Activated CD8-positive, alpha-beta T cell treated with anti-CD3 and anti-CD28 coated beads for 36 hours (primary cell): ENCODE results near the gene IFT20. TPM values are rescaled to one million over a fixed set of nuclear protein-coding genes. Genes with fewer than 3 reads are reported as not detected.
A peak's percentile ranks its signal among the peaks of the same experiment; 100 is the strongest.

Experiments used
- ATAC-seq: fragments of 200-7000 bp; cut with Tn5 transposase; one replicate; pipeline ENCODE4 v1.10.0; 2021; ENCODE audit warnings: mild to moderate bottlenecking, moderate library complexity
- CTCF ChIA-PET: fragments of 350-600 bp; sonication (Branson Sonifier 250); formaldehyde crosslinking; loops from one replicate; lab custom pipeline; 2021; ENCODE audit warnings: antibody characterized with exemption; lab: Charles Lee
- POLR2A ChIA-PET: fragments of 350-600 bp; sonication (Branson Sonifier 250); formaldehyde crosslinking; loops from one replicate; lab custom pipeline; 2021; ENCODE audit warnings: antibody characterized with exemption; lab: Charles Lee
- DNase-seq: peaks from one replicate; pipeline ENCODE4 v3.0.0-alpha.2; 2020
- H3K27ac Mint-ChIP-seq: one replicate; pipeline ENCODE4 v1.8.0; 2021; ENCODE audit warnings: mild to moderate bottlenecking, mixed read lengths
- H3K27me3 Mint-ChIP-seq: one replicate; pipeline ENCODE4 v1.8.0; 2021; ENCODE audit warnings: mixed read lengths
- H3K36me3 Mint-ChIP-seq: one replicate; pipeline ENCODE4 v1.8.0; 2021; ENCODE audit warnings: low read depth, mixed read lengths
- H3K4me1 Mint-ChIP-seq: one replicate; pipeline ENCODE4 v1.8.0; 2021; ENCODE audit warnings: low read depth, mixed read lengths
- H3K4me3 Mint-ChIP-seq: one replicate; pipeline ENCODE4 v1.8.0; 2021; ENCODE audit warnings: mild to moderate bottlenecking, moderate library complexity, mixed read lengths
- H3K9me3 Mint-ChIP-seq: one replicate; pipeline ENCODE4 v1.8.0; 2021; ENCODE audit warnings: mixed read lengths
- intact Hi-C: fragments of 100-400 bp; cut with micrococcal nuclease; formaldehyde crosslinking; loops from one replicate; pipeline ENCODE4 v1.10.0; 2022
- total RNA-seq, 2 experiments: library from RNA; stranded (reverse); gene quantifications; one replicate each; pipeline ENCODE4 v1.2.3, GENCODE V29; 2021
- TF ChIP-seq, protein P1 (sequence below): fragments of 200-600 bp; IDR thresholded peaks from one replicate; pipeline ENCODE4 v1.8.0; 2022; ENCODE audit warnings: antibody characterized with exemption, mild to moderate bottlenecking

The IFT20 gene
- total RNA-seq, 2 experiments from 2014 or later, result 16.7 to 18.8 TPM

DNA sequence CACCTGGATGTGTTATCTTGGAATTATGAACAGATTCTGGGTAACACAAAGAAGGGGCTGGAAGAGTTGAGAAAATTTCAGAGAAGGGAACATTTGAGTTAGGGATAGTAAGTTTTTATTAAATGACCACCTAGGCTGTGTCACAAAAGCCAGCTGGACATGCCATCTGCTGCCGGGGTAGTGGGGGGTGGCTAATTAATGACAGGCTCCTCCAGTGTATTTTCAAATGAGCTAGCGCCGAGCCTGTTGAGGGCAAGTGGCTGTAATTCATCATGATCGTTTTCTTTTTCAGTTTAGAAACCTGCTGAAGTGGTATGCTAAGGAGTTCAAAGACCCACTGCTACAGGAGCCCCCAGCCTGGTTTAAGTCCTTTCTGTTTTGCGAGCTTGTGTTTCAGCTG, 10.1 kb downstream of the IFT20 start:
- H3K4me1 Mint-ChIP-seq, result peaks cover 31% of the 10 kb centered on the region
- no peak overlapping the region for H3K4me3 Mint-ChIP-seq
- H3K27me3 Mint-ChIP-seq, result no peaks in the 10 kb centered on the region
- POLR2A ChIA-PET, result interaction anchor here (0.5 to 1.9 kb wide), 3 partner anchors 10 to 121 kb away, joined by 3 to 11 read pairs (median 3); partner anchors contain the start of genes IFT20 and TNFAIP1
- TF ChIP-seq, protein P1, sequence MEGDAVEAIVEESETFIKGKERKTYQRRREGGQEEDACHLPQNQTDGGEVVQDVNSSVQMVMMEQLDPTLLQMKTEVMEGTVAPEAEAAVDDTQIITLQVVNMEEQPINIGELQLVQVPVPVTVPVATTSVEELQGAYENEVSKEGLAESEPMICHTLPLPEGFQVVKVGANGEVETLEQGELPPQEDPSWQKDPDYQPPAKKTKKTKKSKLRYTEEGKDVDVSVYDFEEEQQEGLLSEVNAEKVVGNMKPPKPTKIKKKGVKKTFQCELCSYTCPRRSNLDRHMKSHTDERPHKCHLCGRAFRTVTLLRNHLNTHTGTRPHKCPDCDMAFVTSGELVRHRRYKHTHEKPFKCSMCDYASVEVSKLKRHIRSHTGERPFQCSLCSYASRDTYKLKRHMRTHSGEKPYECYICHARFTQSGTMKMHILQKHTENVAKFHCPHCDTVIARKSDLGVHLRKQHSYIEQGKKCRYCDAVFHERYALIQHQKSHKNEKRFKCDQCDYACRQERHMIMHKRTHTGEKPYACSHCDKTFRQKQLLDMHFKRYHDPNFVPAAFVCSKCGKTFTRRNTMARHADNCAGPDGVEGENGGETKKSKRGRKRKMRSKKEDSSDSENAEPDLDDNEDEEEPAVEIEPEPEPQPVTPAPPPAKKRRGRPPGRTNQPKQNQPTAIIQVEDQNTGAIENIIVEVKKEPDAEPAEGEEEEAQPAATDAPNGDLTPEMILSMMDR, result no peak
- no peaks in the 10 kb centered on the region for H3K9me3 Mint-ChIP-seq
- intact Hi-C loops, result no loop called here
- DNase-seq (no peak), ATAC-seq (no peak)
- peaks cover 36% of the 10 kb centered on the region for H3K36me3 Mint-ChIP-seq
- CTCF ChIA-PET, result interaction anchor here (1.1 kb wide), 2 partner anchors 10 to 18 kb away, joined by 3 read pairs; partner anchors contain the start of genes IFT20 and TNFAIP1
- H3K27ac Mint-ChIP-seq, result no peak overlapping the region

DNA sequence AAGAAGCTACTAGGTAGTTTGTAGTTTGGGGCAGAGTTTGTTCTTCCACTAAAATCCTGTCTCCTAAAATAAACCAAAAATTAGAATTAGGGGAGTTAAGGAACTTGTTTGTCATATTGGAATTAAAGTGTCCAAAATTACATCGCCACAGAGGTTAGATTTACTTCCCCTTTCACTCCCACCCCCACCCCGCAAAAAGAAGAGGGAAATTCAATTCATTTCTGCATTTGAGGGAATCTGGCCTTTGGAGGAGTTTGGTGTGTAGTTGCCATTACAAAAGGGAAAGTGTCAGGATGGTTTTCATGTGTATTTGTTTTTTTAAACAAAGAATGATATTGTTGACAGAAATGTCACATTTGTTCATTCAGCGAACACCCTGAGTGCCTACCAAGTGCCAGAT, 10.5 kb downstream of the IFT20 start:
- CTCF ChIA-PET, result no interaction called here
- no peak overlapping the region for H3K27ac Mint-ChIP-seq
- POLR2A ChIA-PET, result interaction anchor here (1.0 to 1.9 kb wide), 2 partner anchors 10 to 75 kb away, joined by 3 to 11 read pairs; partner anchors contain the start of genes IFT20 and TNFAIP1

GRCh38 chr17:28324267-28324745, 11.0 kb downstream of the IFT20 start:
- TF ChIP-seq, protein P1, result no peak
- Mint-ChIP-seq H3K4me1 (peaks cover 35% of the 10 kb centered on the region), H3K27ac (no peak overlapping the region), H3K27me3 (no peaks in the 10 kb centered on the region), H3K4me3 (no peak overlapping the region), H3K9me3 (no peaks in the 10 kb centered on the region), H3K36me3 (peaks cover 45% of the 10 kb centered on the region)
- ATAC-seq (no peak), DNase-seq (no peak)
- CTCF ChIA-PET, result no interaction called here
- POLR2A ChIA-PET, result interaction anchor here (1.0 kb wide), 1 partner anchor 75 kb away, joined by 3 read pairs; no protein-coding TSS in a partner anchor
- intact Hi-C loops, result no loop called here

More for the DNA sequence above, 10.5 kb downstream of the IFT20 start:
- Mint-ChIP-seq H3K27me3 (no peaks in the 10 kb centered on the region), H3K36me3 (peaks cover 40% of the 10 kb centered on the region), H3K9me3 (no peaks in the 10 kb centered on the region), H3K4me3 (no peak overlapping the region), H3K4me1 (peaks cover 35% of the 10 kb centered on the region)
- ATAC-seq (no peak), DNase-seq (no peak)
- TF ChIP-seq, protein P1, result no peak
- intact Hi-C loops, result no loop called here

- intact Hi-C loops, result no loop called here
- Mint-ChIP-seq H3K36me3 (peaks cover 26% of the 10 kb centered on the region), H3K4me1 (peaks cover 32% of the 10 kb centered on the region), H3K27me3 (no peaks in the 10 kb centered on the region), H3K4me3 (peak overlapping the region; percentile 96), H3K9me3 (no peaks in the 10 kb centered on the region), H3K27ac (peak overlapping the region; percentile 92)
- DNase-seq, result no peak
- TF ChIP-seq, protein P1, result no peak
- ChIA-PET CTCF (interaction anchor here (0.9 to 4.1 kb wide), 6 partner anchors 8 to 96 kb away, joined by 3 to 12 read pairs (median 4); partner anchors contain the start of genes IFT20 and TNFAIP1), POLR2A (interaction anchor here (1.9 to 4.7 kb wide), 5 partner anchors 10 to 37 kb away, joined by 4 to 51 read pairs (median 9); partner anchors contain the start of genes IFT20, POLDIP2 and TNFAIP1)
- ATAC-seq, result no peak
Observed at GRCh38 chr17:28320215-28321061, 14.8 kb downstream of the IFT20 start.
